Measurements from ENCODE around the gene OSBPL6.

GRCh38 chr2:178404368-178404767, 210.1 kb downstream of the OSBPL6 start:
- TF ChIP-seq CTCF (tag by site-specific recombination; IDR thresholded peaks at IDR 0.05) = no peak
- TF ChIP-seq MEIS1 (CRISPR knock-in tag; IDR thresholded peaks at IDR 0.05; ENCODE audit: borderline replicate concordance) = no peak
- no peak for TF ChIP-seq ZBTB10 (tag by site-specific recombination; IDR thresholded peaks at IDR 0.05)
- TF ChIP-seq SALL2 (tag by site-specific recombination; IDR thresholded peaks at IDR 0.05; ENCODE audit: borderline replicate concordance) = no peak
- TF ChIP-seq ZNF747 (tag by site-specific recombination; IDR thresholded peaks at IDR 0.05) = no peak
- no peak for TF ChIP-seq REST (tag by site-specific recombination; IDR thresholded peaks at IDR 0.05)
- TF ChIP-seq ZNF639 (tag by site-specific recombination; IDR thresholded peaks at IDR 0.05) = no peak
- TF ChIP-seq ZNF138 (tag by site-specific recombination; IDR thresholded peaks at IDR 0.05; ENCODE audit: borderline replicate concordance) = no peak
- TF ChIP-seq ZNF366 (tag by site-specific recombination; conservative IDR thresholded peaks at IDR 0.05) = no peak
- TF ChIP-seq ZNF148 (tag by site-specific recombination; IDR thresholded peaks at IDR 0.05; ENCODE audit: borderline replicate concordance) = no peak

All from HEK293 (cell line).